ENCODE measurements around the gene WDR38. TPM values are rescaled to one million over a fixed set of nuclear protein-coding genes. Genes with fewer than 3 reads are reported as not detected.

WDR38 gene
- total RNA-seq, 5 donors from 2014 or later (not counting 1 experiment from before 2014, with no cell fraction given) = not detected

DNA sequence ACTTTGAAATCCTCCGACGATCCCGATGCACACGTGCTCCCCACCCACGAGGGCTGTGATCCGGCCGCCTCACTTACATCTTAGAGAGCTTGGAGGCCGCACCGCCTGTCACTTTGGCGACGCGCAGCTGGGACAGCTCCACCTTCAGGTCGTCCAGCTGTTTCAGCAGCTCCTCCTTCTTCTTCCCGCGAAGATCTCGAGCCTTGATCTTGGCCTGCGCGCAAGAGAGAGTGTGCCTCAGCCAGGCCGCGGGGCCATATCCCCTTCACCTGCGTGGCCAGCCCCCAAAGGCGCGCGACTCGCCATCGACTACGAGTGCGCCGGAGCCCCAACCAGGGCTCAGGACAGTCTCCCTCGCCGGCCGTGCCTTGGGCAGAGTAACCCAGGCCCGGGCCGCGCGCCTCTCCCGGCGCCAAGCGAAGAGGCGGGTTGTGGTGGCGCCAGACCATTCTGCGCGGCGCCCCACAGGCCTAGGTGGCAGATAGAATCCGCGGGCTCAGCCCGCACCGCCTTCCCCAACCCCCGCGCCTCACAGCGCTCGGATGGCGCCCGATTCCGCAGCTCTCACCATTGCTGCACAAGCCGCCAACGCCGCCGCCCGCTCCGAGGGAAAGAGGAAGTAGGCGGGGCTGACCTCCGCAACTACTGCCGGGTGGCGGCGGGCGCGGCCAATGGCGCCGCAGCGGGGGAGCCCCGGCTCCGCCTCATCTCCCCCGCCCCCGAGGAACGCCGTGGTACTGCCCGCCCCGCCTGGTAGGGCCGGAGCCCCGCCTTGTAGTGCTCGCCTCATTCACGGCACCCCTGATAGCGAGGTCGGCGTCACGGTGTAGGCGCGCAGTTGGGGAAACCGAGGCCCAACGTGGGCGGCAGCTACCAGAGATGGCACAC is 8.3 kb downstream of the WDR38 start, which contains the start of the genes ARPC5L and RPL35:
TSS of gene ARPC5L (plus strand) at position 789 of the 888 bp plus-strand sequence. CDS start 7,161 bp downstream, outside the sequence.
TSS of gene RPL35 (minus strand) at position 616 of the 888 bp plus-strand sequence. CDS start at position 571, 45 bp downstream.
- CTCF ChIA-PET = interaction anchor here (0.7 to 1.6 kb wide), 8 partner anchors 8 to 91 kb away, joined by 3 to 14 read pairs (median 4); partner anchors contain the start of genes WDR38 (in 2 of the 2) and NR6A1 (in 1 of the 2)
- Histone ChIP-seq H3K36me3 (ENCODE audit: control insufficient read depth in 2 of 2, extremely low read depth in 1 of 2, insufficient read depth in 1 of 2, low read length in 1 of 2) (peaks cover 8 to 41% of the 10 kb centered on the region in 2 donors), H3K27me3 (replicated peaks in 1 of 2; ENCODE audit: control insufficient read depth in 2 of 2, extremely low read depth in 1 of 2, insufficient read depth in 2 of 2, low read length in 1 of 2) (no peaks in the 10 kb centered on the region), H3K27ac (ENCODE audit: low read length) (peak within 1 kb of the TSS; percentile 92), H3K4me1 (ENCODE audit: control insufficient read depth in 1 of 2, extremely low read depth in 1 of 2, insufficient read depth in 2 of 2, low read length in 2 of 2) (peaks cover 11 to 41% of the 10 kb centered on the region in 2 experiments), H3K4me3 (ENCODE audit: control insufficient read depth in 1 of 2, extremely low read depth in 1 of 2, low read length in 1 of 2) (peak within 1 kb of the TSS; percentile 76 to 86), H3K9me3 (no peaks in the 10 kb centered on the region)
- H3K9me3 Mint-ChIP-seq = no peaks in the 10 kb centered on the region
- H3K36me3 Mint-ChIP-seq = peaks cover 30% of the 10 kb centered on the region
- peaks cover 15 to 38% (median 33%) of the 10 kb centered on the region in 3 donors for H3K4me1 Mint-ChIP-seq
- peak within 1 kb of the TSS; percentile 90 to 93 (median 92) for H3K4me3 Mint-ChIP-seq
- POLR2A ChIA-PET = interaction anchor here in 1 of 2 donors (0.6 to 0.9 kb wide), 4 partner anchors 9 to 95 kb away, joined by 3 to 5 read pairs (median 3); no protein-coding TSS in a partner anchor
- peak; percentile 92 to 98 (median 96) for ATAC-seq (replicated peaks in 1 of 4)
- WGBS (ENCODE audit: insufficient coverage) = under 1% methylated on average over 92 of the region's 92 CpGs
- peak; percentile 87 to 97 (median 94) for DNase-seq
- no peaks in the 10 kb centered on the region for H3K27me3 Mint-ChIP-seq
- H3K27ac Mint-ChIP-seq = peak within 1 kb of the TSS; percentile 94 to 98

DNA sequence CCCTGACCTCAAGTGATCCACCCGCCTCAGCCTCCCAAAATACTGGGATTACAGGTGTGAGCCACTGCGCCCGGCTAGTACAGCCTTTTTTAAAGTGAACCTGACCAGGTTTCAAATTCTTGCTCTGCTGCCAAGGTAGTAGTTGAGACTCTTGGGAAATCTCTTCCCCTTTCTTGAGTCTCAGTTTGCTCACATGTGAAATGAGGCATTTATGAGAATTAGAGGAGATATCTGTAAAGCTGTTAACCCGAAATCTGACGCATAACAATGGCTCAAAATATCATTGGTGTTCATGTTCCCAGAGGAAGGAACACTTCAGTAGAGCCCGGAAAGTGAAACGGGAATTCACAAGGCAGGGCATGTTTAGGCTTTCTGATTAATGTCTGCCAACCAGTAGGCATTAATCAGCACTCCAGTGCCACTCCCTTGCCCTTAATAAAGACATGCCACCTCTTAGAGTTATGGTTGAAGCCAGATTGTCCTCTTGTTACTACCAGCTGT is 10.2 kb downstream of the WDR38 start:
- DNase-seq (no peak), ATAC-seq (replicated peaks in 1 of 4) (no peak)
- ChIA-PET POLR2A (no interaction called here), CTCF (interaction anchor here in 1 of 2 donors (1.4 kb wide), 1 partner anchor 10 kb away, joined by 14 read pairs; the partner anchor contains the start of gene WDR38)
- Mint-ChIP-seq H3K4me3 (peak overlapping the region; percentile 63 to 90 (median 65)), H3K4me1 (peaks cover 32 to 48% (median 43%) of the 10 kb centered on the region in 3 donors), H3K27me3 (no peaks in the 10 kb centered on the region), H3K9me3 (no peaks in the 10 kb centered on the region), H3K36me3 (peaks cover 21% of the 10 kb centered on the region), H3K27ac (peak overlapping the region in 1 of 2 donors; percentile 34)
- Histone ChIP-seq H3K27ac (ENCODE audit: low read length) (no peak overlapping the region), H3K27me3 (replicated peaks in 1 of 2; ENCODE audit: control insufficient read depth in 2 of 2, extremely low read depth in 1 of 2, insufficient read depth in 2 of 2, low read length in 1 of 2) (no peaks in the 10 kb centered on the region), H3K4me3 (ENCODE audit: control insufficient read depth in 1 of 2, extremely low read depth in 1 of 2, low read length in 1 of 2) (no peak overlapping the region), H3K4me1 (ENCODE audit: control insufficient read depth in 1 of 2, extremely low read depth in 1 of 2, insufficient read depth in 2 of 2, low read length in 2 of 2) (peaks cover 14 to 50% of the 10 kb centered on the region in 2 experiments), H3K36me3 (ENCODE audit: control insufficient read depth in 2 of 2, extremely low read depth in 1 of 2, insufficient read depth in 1 of 2, low read length in 1 of 2) (peaks cover 4 to 28% of the 10 kb centered on the region in 2 donors), H3K9me3 (no peaks in the 10 kb centered on the region)
- WGBS (ENCODE audit: insufficient coverage) = 97% methylated on average over 7 of the region's 7 CpGs

DNA sequence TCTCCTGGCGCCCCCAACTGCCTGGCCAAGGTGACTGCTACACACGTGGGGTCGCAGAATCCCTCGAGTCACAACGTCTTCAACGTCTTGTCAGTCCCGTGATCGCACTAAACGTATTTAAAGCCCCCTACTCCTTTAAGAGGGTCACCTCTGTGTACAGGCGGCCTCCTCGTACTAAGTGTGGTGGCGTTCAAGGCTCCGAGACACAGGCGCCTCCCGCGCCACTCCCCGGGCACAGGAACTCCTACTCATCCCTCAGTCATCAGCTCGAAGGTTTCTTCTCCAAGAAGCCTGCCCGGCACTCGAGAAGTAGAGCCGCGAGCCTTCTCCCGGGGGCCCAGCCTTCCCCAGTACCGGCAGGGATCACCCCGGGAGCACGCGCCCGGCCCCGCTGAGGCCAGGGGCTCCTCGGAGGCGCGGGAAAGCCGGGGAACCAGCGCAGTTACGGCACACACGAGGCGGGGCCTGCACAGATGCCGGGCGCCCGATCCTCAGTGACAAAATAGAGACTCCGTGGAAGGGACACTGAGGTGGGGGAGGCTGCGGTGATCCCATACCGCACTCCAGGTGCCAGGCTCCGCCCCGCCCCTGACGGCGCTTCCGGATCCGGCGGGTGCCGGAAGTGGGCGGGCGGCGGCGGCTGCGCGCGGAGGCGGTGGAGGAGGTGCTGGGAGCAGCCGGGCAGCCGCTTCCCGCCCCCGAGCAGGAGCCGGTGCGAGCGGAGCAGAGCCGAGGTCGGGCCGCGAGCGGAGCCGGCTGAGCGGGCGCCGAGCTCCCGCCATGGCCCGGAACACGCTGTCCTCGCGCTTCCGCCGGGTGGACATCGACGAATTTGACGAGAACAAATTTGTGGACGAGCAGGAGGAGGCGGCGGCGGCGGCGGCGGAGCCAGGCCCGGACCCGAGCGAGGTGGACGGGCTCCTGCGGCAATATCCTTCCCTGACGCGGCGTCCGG is 15.5 kb downstream of the WDR38 start:
- Mint-ChIP-seq H3K36me3 (peaks cover 14% of the 10 kb centered on the region), H3K27me3 (no peaks in the 10 kb centered on the region), H3K4me3 (peak overlapping the region; percentile 85 to 91 (median 90)), H3K4me1 (peaks cover 50 to 59% (median 56%) of the 10 kb centered on the region in 3 donors), H3K9me3 (no peaks in the 10 kb centered on the region), H3K27ac (peak overlapping the region; percentile 91 to 95)
- Histone ChIP-seq H3K27me3 (replicated peaks in 1 of 2; ENCODE audit: control insufficient read depth in 2 of 2, extremely low read depth in 1 of 2, insufficient read depth in 2 of 2, low read length in 1 of 2) (no peaks in the 10 kb centered on the region), H3K36me3 (ENCODE audit: control insufficient read depth in 2 of 2, extremely low read depth in 1 of 2, insufficient read depth in 1 of 2, low read length in 1 of 2) (peaks cover 11 to 18% of the 10 kb centered on the region in 2 donors), H3K4me3 (ENCODE audit: control insufficient read depth in 1 of 2, extremely low read depth in 1 of 2, low read length in 1 of 2) (peak overlapping the region; percentile 91 to 92), H3K9me3 (no peaks in the 10 kb centered on the region), H3K4me1 (ENCODE audit: control insufficient read depth in 1 of 2, extremely low read depth in 1 of 2, insufficient read depth in 2 of 2, low read length in 2 of 2) (peaks cover 20 to 55% of the 10 kb centered on the region in 2 experiments), H3K27ac (ENCODE audit: low read length) (peak overlapping the region; percentile 92)
- DNase-seq = peak; percentile 77 to 95 (median 86)
- CTCF ChIA-PET = no interaction called here
- under 1% methylated on average over 92 of the region's 101 CpGs for WGBS (ENCODE audit: insufficient coverage)
- ATAC-seq (replicated peaks in 1 of 4) = peak; percentile 83 to 89 (median 84)
- POLR2A ChIA-PET = no interaction called here

DNA sequence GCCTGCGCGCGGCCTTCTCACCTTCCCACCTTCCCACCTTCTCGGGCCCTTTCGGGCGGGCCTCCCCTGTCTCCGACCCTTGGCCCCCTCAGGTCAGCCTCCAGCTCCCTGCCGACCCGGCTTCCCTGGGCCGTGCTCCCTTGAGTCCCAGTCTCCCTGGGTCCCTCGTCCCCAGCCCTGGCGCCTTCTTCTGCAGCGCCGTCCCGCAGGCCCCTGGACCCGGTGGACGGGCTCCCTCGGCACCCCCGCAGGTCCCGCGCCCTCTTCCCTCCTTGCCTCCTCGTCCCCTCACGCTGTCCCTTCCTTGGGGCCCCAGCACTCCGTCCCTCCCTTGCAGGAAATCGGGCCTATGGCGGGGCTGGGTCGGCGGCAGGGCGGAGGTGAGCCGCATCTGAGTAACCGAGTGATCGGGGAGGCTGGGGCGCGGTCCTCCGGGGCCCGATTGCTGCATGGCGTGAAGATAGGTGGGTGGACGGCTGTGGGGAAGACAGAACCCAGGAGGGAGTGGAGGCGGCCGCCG is 16.3 kb downstream of the WDR38 start:
- under 1% methylated on average over 31 of the region's 41 CpGs for WGBS (ENCODE audit: insufficient coverage)
- POLR2A ChIA-PET = interaction anchor here in 1 of 2 donors (0.6 to 1.4 kb wide), 2 partner anchors 8 to 72 kb away, joined by 3 to 5 read pairs; partner anchors contain the start of gene GOLGA1
- Histone ChIP-seq H3K27me3 (replicated peaks in 1 of 2; ENCODE audit: control insufficient read depth in 2 of 2, extremely low read depth in 1 of 2, insufficient read depth in 2 of 2, low read length in 1 of 2) (no peaks in the 10 kb centered on the region), H3K36me3 (ENCODE audit: control insufficient read depth in 2 of 2, extremely low read depth in 1 of 2, insufficient read depth in 1 of 2, low read length in 1 of 2) (peaks cover 11 to 24% of the 10 kb centered on the region in 2 donors), H3K9me3 (no peaks in the 10 kb centered on the region), H3K27ac (ENCODE audit: low read length) (peak overlapping the region; percentile 91), H3K4me1 (ENCODE audit: control insufficient read depth in 1 of 2, extremely low read depth in 1 of 2, insufficient read depth in 2 of 2, low read length in 2 of 2) (peaks cover 20 to 62% of the 10 kb centered on the region in 2 experiments), H3K4me3 (ENCODE audit: control insufficient read depth in 1 of 2, extremely low read depth in 1 of 2, low read length in 1 of 2) (peak overlapping the region; percentile 91 to 92)
- peak overlapping the region; percentile 85 to 91 (median 90) for H3K4me3 Mint-ChIP-seq
- H3K4me1 Mint-ChIP-seq = peaks cover 55 to 59% (median 59%) of the 10 kb centered on the region in 3 donors
- peak in 28 of 35 experiments; percentile 16 to 56 (median 37) for DNase-seq
- CTCF ChIA-PET = interaction anchor here in 1 of 2 donors (1.3 to 2.2 kb wide), 2 partner anchors 8 to 17 kb away, joined by 4 to 10 read pairs; partner anchors contain the start of genes ARPC5L, RPL35 and WDR38
- no peaks in the 10 kb centered on the region for H3K27me3 Mint-ChIP-seq
- no peaks in the 10 kb centered on the region for H3K9me3 Mint-ChIP-seq
- peaks cover 17% of the 10 kb centered on the region for H3K36me3 Mint-ChIP-seq
- peak; percentile 21 to 50 (median 34) for ATAC-seq (replicated peaks in 1 of 4)
- H3K27ac Mint-ChIP-seq = peak overlapping the region; percentile 91 to 95

DNA sequence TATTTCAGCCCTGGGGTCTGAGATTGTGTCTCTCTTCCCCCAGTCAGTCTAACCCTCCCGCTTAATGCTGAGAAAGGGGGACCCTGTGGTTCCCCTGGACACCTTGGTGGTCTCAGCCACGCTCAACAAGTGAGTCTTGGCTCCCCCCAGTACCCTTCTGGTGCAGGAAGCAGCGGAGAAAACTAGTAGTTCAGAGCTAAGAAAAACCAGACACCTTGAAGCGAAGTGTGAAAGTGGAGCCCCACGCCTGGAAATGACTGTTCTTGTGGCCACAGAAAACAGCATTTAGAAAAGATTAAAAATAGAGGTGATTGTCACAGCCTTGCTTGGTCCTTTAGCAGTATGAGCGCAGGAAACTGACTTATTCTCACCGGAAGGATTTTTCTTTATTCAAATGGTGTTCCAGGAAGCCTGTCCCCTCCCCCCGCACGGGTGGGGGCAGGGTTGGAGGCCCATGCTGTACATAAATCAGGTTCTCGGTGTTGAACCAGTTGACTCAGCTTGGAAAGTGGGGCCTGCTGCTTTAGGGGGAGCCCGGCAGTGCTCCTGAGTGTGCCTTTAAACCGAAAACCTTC is 16.8 kb downstream of the WDR38 start:
- Histone ChIP-seq H3K27me3 (replicated peaks in 1 of 2; ENCODE audit: control insufficient read depth in 2 of 2, extremely low read depth in 1 of 2, insufficient read depth in 2 of 2, low read length in 1 of 2) (no peaks in the 10 kb centered on the region), H3K27ac (ENCODE audit: low read length) (peak overlapping the region; percentile 91), H3K36me3 (ENCODE audit: control insufficient read depth in 2 of 2, extremely low read depth in 1 of 2, insufficient read depth in 1 of 2, low read length in 1 of 2) (peaks cover 11 to 29% of the 10 kb centered on the region in 2 donors), H3K4me1 (ENCODE audit: control insufficient read depth in 1 of 2, extremely low read depth in 1 of 2, insufficient read depth in 2 of 2, low read length in 2 of 2) (peaks cover 20 to 68% of the 10 kb centered on the region in 2 experiments), H3K4me3 (ENCODE audit: control insufficient read depth in 1 of 2, extremely low read depth in 1 of 2, low read length in 1 of 2) (peak overlapping the region; percentile 91 to 92), H3K9me3 (no peaks in the 10 kb centered on the region)
- Mint-ChIP-seq H3K4me1 (peaks cover 59 to 64% (median 59%) of the 10 kb centered on the region in 3 donors), H3K27ac (peak overlapping the region; percentile 91 to 95), H3K36me3 (peaks cover 20% of the 10 kb centered on the region), H3K4me3 (peak overlapping the region; percentile 85 to 91 (median 90)), H3K9me3 (no peaks in the 10 kb centered on the region), H3K27me3 (no peaks in the 10 kb centered on the region)
- peak; percentile 37 to 49 (median 41) for ATAC-seq (replicated peaks in 1 of 4)
- CTCF ChIA-PET = interaction anchor here in 1 of 2 donors (1.3 to 2.2 kb wide), 2 partner anchors 8 to 17 kb away, joined by 4 to 10 read pairs; partner anchors contain the start of genes ARPC5L, RPL35 and WDR38
- DNase-seq = peak; percentile 35 to 83 (median 75)
- POLR2A ChIA-PET = interaction anchor here in 1 of 2 donors (0.6 to 1.4 kb wide), 4 partner anchors 8 to 424 kb away, joined by 3 to 10 read pairs (median 4); partner anchors contain the start of gene GOLGA1
- 0% methylated on average over 6 of the region's 12 CpGs for WGBS (ENCODE audit: insufficient coverage)

All from T-cell (primary cell).